H1 (cell line): ENCODE data around the gene GALNT2. TPM values are rescaled to one million over a fixed set of nuclear protein-coding genes. Genes with fewer than 3 reads are reported as not detected.

Experiments
- CTCF ChIA-PET: fragments of 300-600 bp; sonication (Branson Sonifier 250); formaldehyde crosslinking; loops from one replicate; lab custom pipeline; 2021; ENCODE audit not compliant: partially characterized antibody; lab: Charles Lee
- POLR2A ChIA-PET: fragments of 300-600 bp; sonication (Branson Sonifier 250); formaldehyde crosslinking; loops from one replicate; lab custom pipeline; 2021; ENCODE audit warnings: inconsistent platforms; ENCODE audit not compliant: partially characterized antibody; lab: Charles Lee
- DNase-seq, 2 experiments: peaks; one replicate each; pipeline versions ENCODE4 v3.0.0 to v3.0.0-alpha.2; 2010 to 2022; ENCODE audit warnings: low spot score in 2 of 2, low read depth in 1 of 2, mixed read lengths in 1 of 2
- FAIRE-seq: peaks from 2 replicates; lab custom pipeline; 2011; peaks lifted over from hg19 to GRCh38; lab: Jason Lieb, UNC
- H2AFZ ChIP-seq: 2 replicates; pipeline ENCODE4 v1.8.1; 2012; ENCODE audit warnings: low read length, inconsistent platforms
- H2AK5ac ChIP-seq: 2 replicates; pipeline ENCODE4 v1.6.1; 2013; ENCODE audit warnings: low read depth, low read length
- H2BK120ac ChIP-seq: replicated peaks from 2 replicates; pipeline ENCODE3; 2013; ENCODE audit warnings: low read depth, low read length, inconsistent platforms
- H2BK12ac ChIP-seq: 2 replicates; pipeline ENCODE4 v1.6.1; 2013; ENCODE audit warnings: low read depth, low read length
- H2BK15ac ChIP-seq: 2 replicates; pipeline ENCODE4 v1.6.1; 2013; ENCODE audit warnings: low read length
- H2BK20ac ChIP-seq: 2 replicates; pipeline ENCODE4 v1.6.1; 2013; ENCODE audit warnings: low read length
- H2BK5ac ChIP-seq: 2 replicates; pipeline ENCODE4 v1.6.1; 2013; ENCODE audit warnings: low read depth, low read length
- H3K14ac ChIP-seq: 2 replicates; pipeline ENCODE4 v1.6.1; 2013; ENCODE audit warnings: inconsistent platforms; ENCODE audit not compliant: insufficient read length
- H3K18ac ChIP-seq: 2 replicates; pipeline ENCODE4 v1.6.1; 2013; ENCODE audit warnings: low read length; ENCODE audit errors: extremely low read depth
- H3K23ac ChIP-seq: 2 replicates; pipeline ENCODE4 v1.6.1; 2013; ENCODE audit warnings: inconsistent platforms; ENCODE audit not compliant: insufficient read length
- H3K23me2 ChIP-seq: 2 replicates; pipeline ENCODE4 v1.6.1; 2013; ENCODE audit warnings: low read depth, low read length
- H3K27ac ChIP-seq: 2 replicates; pipeline ENCODE4 v1.6.1; 2011; ENCODE audit warnings: low read depth, low read length, inconsistent platforms
- H3K27me3 ChIP-seq, 4 experiments: replicated peaks in 1 of 4; 1 replicate in 1 of 4; 2 replicates in 3 of 4; pipeline versions ENCODE4 v1.6.1 to v1.8.1; 2011 to 2013; ENCODE audit warnings: low read length in 3 of 4, mild to moderate bottlenecking in 3 of 4, inconsistent platforms in 2 of 4, mixed read lengths in 2 of 4, moderate library complexity in 1 of 4; ENCODE audit not compliant: control insufficient read depth in 3 of 4, insufficient read depth in 3 of 4; ENCODE audit errors: extremely low read depth in 1 of 4
- H3K36me3 ChIP-seq, 4 experiments: 2 replicates each; pipeline versions ENCODE4 v1.6.1 to v1.8.1; 2011 to 2013; ENCODE audit warnings: mild to moderate bottlenecking in 4 of 4, low read length in 3 of 4, moderate library complexity in 2 of 4, control low read depth in 1 of 4, inconsistent platforms in 1 of 4; ENCODE audit not compliant: insufficient read depth in 4 of 4, control insufficient read depth in 2 of 4
- H3K4ac ChIP-seq: replicated peaks from 2 replicates; pipeline ENCODE3; 2013; ENCODE audit warnings: low read length, low read depth, mixed read lengths, inconsistent platforms; ENCODE audit not compliant: insufficient read length
- H3K4me1 ChIP-seq, 4 experiments: replicated peaks in 1 of 4; 1 replicate in 1 of 4; 2 replicates in 3 of 4; pipeline versions ENCODE4 v1.6.1 to v1.8.1; 2011 to 2013; ENCODE audit warnings: low read length in 3 of 4, inconsistent platforms in 2 of 4, mixed read lengths in 1 of 4; ENCODE audit not compliant: insufficient read depth in 4 of 4, control insufficient read depth in 3 of 4
- H3K4me2 ChIP-seq, 2 experiments: 2 replicates each; pipeline versions ENCODE4 v1.6.1 to v1.8.1; 2011 to 2013; ENCODE audit warnings: low read depth in 2 of 2, low read length in 2 of 2, control low read depth in 1 of 2, inconsistent platforms in 1 of 2, mild to moderate bottlenecking in 1 of 2; ENCODE audit not compliant: insufficient read depth in 1 of 2
- H3K4me3 ChIP-seq, 4 experiments: fragments of 200-600, 300-600 bp in 1 of 4; sonication (generic), shearing (Covaris generic), sonication (Bioruptor Twin) in 1 of 4; 2 replicates each; pipeline versions ENCODE4 v1.5.1 to v1.8.1; 2011 to 2016; ENCODE audit warnings: low read length in 4 of 4, low read depth in 3 of 4, control low read depth in 2 of 4, inconsistent platforms in 2 of 4, mild to moderate bottlenecking in 2 of 4, mixed read lengths in 1 of 4, moderate library complexity in 1 of 4; ENCODE audit not compliant: insufficient read depth in 2 of 4; ENCODE audit errors: extremely low read depth in 1 of 4
- H3K56ac ChIP-seq: replicated peaks from 2 replicates; pipeline ENCODE3; 2013; ENCODE audit warnings: low read depth, mild to moderate bottlenecking, mixed read lengths, low read length, inconsistent platforms; ENCODE audit not compliant: insufficient read length
- H3K79me1 ChIP-seq: 2 replicates; pipeline ENCODE4 v1.6.1; 2013; ENCODE audit warnings: low read depth, low read length, control low read depth
- H3K79me2 ChIP-seq, 2 experiments: 2 replicates each; pipeline versions ENCODE4 v1.6.1 to v1.8.1; 2012 to 2013; ENCODE audit warnings: low read length in 2 of 2, mild to moderate bottlenecking in 2 of 2, inconsistent platforms in 1 of 2; ENCODE audit not compliant: insufficient read depth in 2 of 2, control insufficient read depth in 1 of 2
- H3K9ac ChIP-seq, 4 experiments: replicated peaks in 1 of 4; 1 replicate in 1 of 4; 2 replicates in 3 of 4; pipeline versions ENCODE4 v1.6.1 to v1.8.1; 2011 to 2013; ENCODE audit warnings: low read depth in 3 of 4, low read length in 3 of 4, control low read depth in 2 of 4, mild to moderate bottlenecking in 2 of 4, moderate library complexity in 2 of 4, inconsistent platforms in 1 of 4; ENCODE audit errors: extremely low read depth in 1 of 4
- H3K9me3 ChIP-seq, 2 experiments: 2 replicates each; pipeline versions ENCODE4 v1.6.1 to v1.8.1; 2012 to 2013; ENCODE audit warnings: mild to moderate bottlenecking in 2 of 2, moderate library complexity in 2 of 2, control low read depth in 1 of 2, inconsistent platforms in 1 of 2, low read depth in 1 of 2, low read length in 1 of 2, mixed read lengths in 1 of 2; ENCODE audit not compliant: insufficient read depth in 2 of 2
- H4K20me1 ChIP-seq, 2 experiments: replicated peaks in 1 of 2; 2 replicates each; pipeline versions ENCODE3 to v1.8.1; 2011 to 2013; ENCODE audit warnings: inconsistent platforms in 2 of 2, low read length in 2 of 2, mild to moderate bottlenecking in 1 of 2; ENCODE audit not compliant: insufficient read depth in 2 of 2, control insufficient read depth in 1 of 2
- H4K5ac ChIP-seq: 2 replicates; pipeline ENCODE4 v1.6.1; 2013; ENCODE audit warnings: low read length, low read depth, mixed read lengths, inconsistent platforms; ENCODE audit not compliant: insufficient read length
- H4K8ac ChIP-seq: 2 replicates; pipeline ENCODE4 v1.8.0; 2013; ENCODE audit warnings: mild to moderate bottlenecking, moderate library complexity, low read length, inconsistent platforms; ENCODE audit not compliant: insufficient read depth; ENCODE audit errors: extremely low read depth
- H4K91ac ChIP-seq: replicated peaks from 2 replicates; pipeline ENCODE3; 2013; ENCODE audit warnings: low read length, mixed read lengths, inconsistent platforms; ENCODE audit not compliant: insufficient read length
- ASH2L ChIP-seq: fragments of 200-600, 300-600 bp; sonication (generic); IDR thresholded peaks from one replicate; pipeline ENCODE4 v1.7.1; 2017; ENCODE audit warnings: low read length
- ATF2 ChIP-seq: IDR thresholded peaks from 2 replicates; pipeline ENCODE4 v1.6.1; 2012; ENCODE audit warnings: low read length, inconsistent platforms
- CTBP2 ChIP-seq: IDR thresholded peaks from 2 replicates; pipeline ENCODE4 v1.7.0; 2011; ENCODE audit warnings: borderline replicate concordance, mild to moderate bottlenecking, moderate library complexity, mixed read lengths, low read length; ENCODE audit not compliant: insufficient read depth, insufficient read length
- HDAC2 ChIP-seq, 2 experiments: fragments of 300-600 bp in 1 of 2; sonication (generic) in 1 of 2; IDR thresholded peaks; 2 replicates each; pipeline ENCODE4 v1.6.1; 2011 to 2012; ENCODE audit warnings: low read depth in 2 of 2, low read length in 2 of 2, mild to moderate bottlenecking in 2 of 2, moderate library complexity in 2 of 2, borderline replicate concordance in 1 of 2, inconsistent platforms in 1 of 2
- RXRA ChIP-seq: IDR thresholded peaks from 2 replicates; pipeline ENCODE4 v1.6.1; 2011; ENCODE audit warnings: low read depth, mild to moderate bottlenecking, low read length, moderate library complexity; ENCODE audit not compliant: insufficient read depth
- SAP30 ChIP-seq: fragments of 300-600 bp; sonication (generic); IDR thresholded peaks from 2 replicates; pipeline ENCODE4 v1.7.1; 2012; ENCODE audit warnings: low read length, moderate library complexity, mild to moderate bottlenecking, inconsistent platforms; ENCODE audit not compliant: insufficient read depth, insufficient replicate concordance
- YY1 ChIP-seq: IDR thresholded peaks from 2 replicates; pipeline ENCODE4 v1.6.1; 2011; ENCODE audit warnings: low read depth, mild to moderate bottlenecking, low read length
- WGBS, 2 experiments: shearing (Covaris generic) in 1 of 2; methylation state at CpG; one replicate each; pipeline versions ENCODE4 v1.1.6 to v1.1.7; 2013 to 2015; ENCODE audit warnings: low lambda C conversion rate in 2 of 2, mixed read lengths in 2 of 2, inconsistent platforms in 1 of 2, low coverage in 1 of 2, missing lambda C conversion rate in 1 of 2; ENCODE audit not compliant: insufficient replicate concordance in 2 of 2, insufficient coverage in 1 of 2, insufficient read length in 1 of 2; ENCODE audit errors: extremely low coverage in 1 of 2, missing lambda C conversion rate in 1 of 2; 5-methylcytosine and 5-hydroxymethylcytosine counted together
- polyA plus RNA-seq, 7 experiments: library from polyadenylated mRNA; depleted of rRNA in 3 of 7; stranded (reverse) in 5 of 7; unstranded in 2 of 7; fragments of >200 nt in 5 of 7; fragments of 200-250 nt in 2 of 7; gene quantifications; 1 replicate in 5 of 7; 2 replicates in 1 of 7; 4 replicates in 1 of 7; pipeline versions ENCODE4 v1.2.1 to v1.2.3, GENCODE V29; 2011 to 2013; ENCODE audit warnings: missing spikeins in 2 of 7, mixed read lengths in 2 of 7
- total RNA-seq: library from RNA; stranded (reverse); fragmentation: NEBNext Ultra II Directional; extraction: Animal tissue kit (Norgen Biotek cat#: 25700); gene quantifications from 2 replicates; pipeline ENCODE4 v1.2.1, GENCODE V29; 2021

Gene GALNT2
- total and polyA plus RNA-seq, 2 of the 8 experiments (the other 6 are each of a cell fraction or from before 2014, with no cell fraction given), result 34.5 to 75.3 TPM

GRCh38 chr1:230248889-230249270 is 181.8 kb downstream of the GALNT2 start:
- no peak overlapping the region for H4K5ac ChIP-seq
- H3K27ac ChIP-seq, result no peak overlapping the region
- no peak overlapping the region for H3K9ac ChIP-seq
- DNase-seq, result no peak
- WGBS, 2 experiments, result 89% methylated on average over 7 of the region's 7 CpGs; no CpG with 5 or more reads in 1 of the 2 experiments
- no peak overlapping the region for H3K14ac ChIP-seq
- no peak overlapping the region for H2AK5ac ChIP-seq
- no peak overlapping the region for H2BK120ac ChIP-seq
- H4K20me1 ChIP-seq, result no peaks in the 10 kb centered on the region
- no peaks in the 10 kb centered on the region for H3K23me2 ChIP-seq
- FAIRE-seq, result no peak
- ChIA-PET POLR2A (interaction anchor here (0.5 kb wide), 1 partner anchor 65 kb away, joined by 3 read pairs; no protein-coding TSS in a partner anchor), CTCF (interaction anchor here (0.5 kb wide), 1 partner anchor 21 kb away, joined by 3 read pairs; no protein-coding TSS in a partner anchor)
- H3K18ac ChIP-seq, result no peak overlapping the region
- H3K27me3 ChIP-seq, result no peaks in the 10 kb centered on the region
- no peak overlapping the region for H4K8ac ChIP-seq
- H3K4me3 ChIP-seq, result no peak overlapping the region
- TF ChIP-seq ASH2L (no peak), RXRA (no peak), ATF2 (no peak), SAP30 (no peak), HDAC2 (IDR thresholded peaks at IDR 0.05; ENCODE audit: borderline replicate concordance in 1 of 2, low read depth in 2 of 2, low read length in 2 of 2) (no peak), CTBP2 (no peak), YY1 (no peak)
- H3K4me1 ChIP-seq, result peaks cover 6 to 21% (median 14%) of the 10 kb centered on the region in 4 experiments
- H3K4ac ChIP-seq, result no peak overlapping the region
- no peak overlapping the region for H3K56ac ChIP-seq
- H3K23ac ChIP-seq, result no peak overlapping the region
- peaks cover 0 to 5% (median 0%) of the 10 kb centered on the region in 4 experiments; a peak in 1 of 8 replicates for H3K36me3 ChIP-seq
- no peak overlapping the region for H2BK20ac ChIP-seq
- H2BK12ac ChIP-seq, result no peak overlapping the region
- H3K9me3 ChIP-seq, result no peaks in the 10 kb centered on the region
- H2BK5ac ChIP-seq, result no peak overlapping the region
- H3K79me1 ChIP-seq, result no peaks in the 10 kb centered on the region
- H3K79me2 ChIP-seq, result 0 out of 4 replicates have a peak, but pooled peaks cover 0 to 3% of the 10 kb centered on the region in 2 experiments
- H2AFZ ChIP-seq, result no peak overlapping the region
- H3K4me2 ChIP-seq, result no peak overlapping the region
- H2BK15ac ChIP-seq, result no peak overlapping the region; the same call in 1 of the 2 replicates
- no peak overlapping the region for H4K91ac ChIP-seq
